ENCODE results near the gene TMEM141.

- TF ChIP-seq CTCF (conservative IDR thresholded peaks at IDR 0.05; ENCODE audit: low read length), result no peak
- no peak for TF ChIP-seq EZH2phosphoT487 (IDR thresholded peaks at IDR 0.05; ENCODE audit: borderline replicate concordance)
Observed at GRCh38 chr9:136743639-136744211, 47.4 kb upstream of the TMEM141 start.
